Liver (tissue), 9 donors: ENCODE measurements around the gene TGFBI. TPM values are rescaled to one million over a fixed set of nuclear protein-coding genes. Genes with fewer than 3 reads are reported as not detected.

Source experiments
- DNase-seq: peaks from one replicate; pipeline ENCODE4 v3.0.0-alpha.2; 2017; ENCODE audit warnings: low spot score
- H3K27ac ChIP-seq, 2 donors: one replicate each; pipeline ENCODE4 v1.7.0; 2013; ENCODE audit warnings: inconsistent platforms in 2 of 2, low read length in 2 of 2, control low read depth in 1 of 2, low read depth in 1 of 2, mild to moderate bottlenecking in 1 of 2
- H3K27me3 ChIP-seq, 4 donors: one replicate each; pipeline versions ENCODE4 v1.6.1 to v1.7.0; 2013; ENCODE audit warnings: low read length in 3 of 4, inconsistent platforms in 1 of 4, mild to moderate bottlenecking in 1 of 4, moderate library complexity in 1 of 4; ENCODE audit not compliant: control insufficient read depth in 4 of 4, insufficient read depth in 4 of 4
- H3K36me3 ChIP-seq, 4 donors: one replicate each; pipeline versions ENCODE4 v1.6.1 to v1.7.0; 2013; ENCODE audit warnings: low read length in 3 of 4, mild to moderate bottlenecking in 3 of 4, low read depth in 1 of 4, moderate library complexity in 1 of 4; ENCODE audit not compliant: control insufficient read depth in 4 of 4, insufficient read depth in 3 of 4
- H3K4me1 ChIP-seq, 4 donors: one replicate each; pipeline versions ENCODE4 v1.6.1 to v1.7.0; 2013; ENCODE audit warnings: low read length in 3 of 4, mild to moderate bottlenecking in 3 of 4, moderate library complexity in 1 of 4; ENCODE audit not compliant: control insufficient read depth in 4 of 4, insufficient read depth in 4 of 4
- H3K4me3 ChIP-seq, 3 donors: one replicate each; pipeline versions ENCODE4 v1.6.1 to v1.7.0; 2013; ENCODE audit warnings: low read length in 3 of 3, control low read depth in 1 of 3, low read depth in 1 of 3, mild to moderate bottlenecking in 1 of 3
- H3K9ac ChIP-seq, 2 donors: one replicate each; pipeline ENCODE4 v1.7.0; 2013; ENCODE audit warnings: low read length in 2 of 2, mild to moderate bottlenecking in 2 of 2, moderate library complexity in 2 of 2, control low read depth in 1 of 2, low read depth in 1 of 2
- H3K9me3 ChIP-seq, 4 donors: one replicate each; pipeline versions ENCODE4 v1.6.1 to v1.7.0; 2013; ENCODE audit warnings: low read length in 3 of 4; ENCODE audit not compliant: control insufficient read depth in 4 of 4
- CTCF ChIP-seq: fragments of 150-350 bp; IDR thresholded peaks from 2 replicates; pipeline ENCODE4 v1.5.1; 2017; ENCODE audit warnings: improper control_type of control experiment, low read depth, low read length; ENCODE audit not compliant: missing input control
- EGR1 ChIP-seq, 2 donors: IDR thresholded peaks; 2 replicates each; pipeline ENCODE4 v1.6.1; 2016 to 2018; ENCODE audit warnings: antibody characterized with exemption in 2 of 2, low read depth in 2 of 2
- FOXA1 ChIP-seq: IDR thresholded peaks from 2 replicates; pipeline ENCODE4 v1.6.1; 2016; ENCODE audit warnings: antibody characterized with exemption
- FOXA2 ChIP-seq: IDR thresholded peaks from 2 replicates; pipeline ENCODE4 v1.6.1; 2016; ENCODE audit warnings: antibody characterized with exemption
- GABPA ChIP-seq, 2 donors: IDR thresholded peaks in 1 of 2; conservative IDR thresholded peaks in 1 of 2; 2 replicates each; pipeline ENCODE4 v1.6.1; 2016; ENCODE audit warnings: antibody characterized with exemption in 2 of 2, mild to moderate bottlenecking in 1 of 2, moderate library complexity in 1 of 2
- HNF4A ChIP-seq, 2 donors: conservative IDR thresholded peaks; 2 replicates each; pipeline ENCODE4 v1.6.1; 2016; ENCODE audit warnings: antibody characterized with exemption in 2 of 2, mild to moderate bottlenecking in 2 of 2
- HNF4G ChIP-seq: IDR thresholded peaks from 2 replicates; pipeline ENCODE4 v1.6.1; 2016; ENCODE audit warnings: antibody characterized with exemption
- JUND ChIP-seq, 2 donors: IDR thresholded peaks; 2 replicates each; pipeline ENCODE4 v1.6.1; 2016; ENCODE audit warnings: antibody characterized with exemption in 2 of 2
- MAX ChIP-seq: IDR thresholded peaks from 2 replicates; pipeline ENCODE4 v1.6.1; 2016; ENCODE audit warnings: antibody characterized with exemption
- NR2F2 ChIP-seq: IDR thresholded peaks from 2 replicates; pipeline ENCODE4 v1.6.1; 2016; ENCODE audit warnings: antibody characterized with exemption
- RAD21 ChIP-seq, 2 donors: IDR thresholded peaks; 2 replicates each; pipeline ENCODE4 v1.6.1; 2016; ENCODE audit warnings: antibody characterized with exemption in 2 of 2, mild to moderate bottlenecking in 2 of 2
- RXRA ChIP-seq, 2 donors: IDR thresholded peaks; 2 replicates each; pipeline ENCODE4 v1.6.1; 2017 to 2018; ENCODE audit warnings: antibody characterized with exemption in 2 of 2, mild to moderate bottlenecking in 1 of 2
- SP1 ChIP-seq: IDR thresholded peaks from 2 replicates; pipeline ENCODE4 v1.6.1; 2018; ENCODE audit warnings: antibody characterized with exemption, mild to moderate bottlenecking
- TAF1 ChIP-seq: conservative IDR thresholded peaks from 2 replicates; pipeline ENCODE4 v1.6.1; 2016; ENCODE audit warnings: antibody characterized with exemption, mild to moderate bottlenecking
- YY1 ChIP-seq: IDR thresholded peaks from 2 replicates; pipeline ENCODE4 v1.6.1; 2016; ENCODE audit warnings: antibody characterized with exemption, mild to moderate bottlenecking
- WGBS: extraction: QIAGEN DNeasy Blood & Tissue Kit; methylation state at CpG from one replicate; pipeline ENCODE4 v1.1.7; 2013; 5-methylcytosine and 5-hydroxymethylcytosine counted together
- polyA plus RNA-seq, 2 donors: library from polyadenylated mRNA; stranded (reverse) in 1 of 2; unstranded in 1 of 2; fragments of 200-250 nt in 1 of 2; fragments of >200 nt in 1 of 2; fragmentation: Nextera tagmentation in 1 of 2; extraction: Ambion mirVana in 1 of 2; gene quantifications; one replicate each; pipeline versions ENCODE4 v1.2.1 to v1.2.3, GENCODE V29; 2013 to 2015
- total RNA-seq, 2 donors: library from RNA; depleted of rRNA; stranded (reverse); fragments of >200 nt; gene quantifications; one replicate each; pipeline ENCODE4 v1.2.3, GENCODE V29; 2014
- TF ChIP-seq, protein P1 (sequence below): IDR thresholded peaks from 2 replicates; pipeline ENCODE4 v1.6.1; 2016; ENCODE audit warnings: antibody characterized with exemption
- TF ChIP-seq, protein P2 (sequence below): IDR thresholded peaks from 2 replicates; pipeline ENCODE4 v1.6.1; 2016; ENCODE audit warnings: antibody characterized with exemption
- TF ChIP-seq, protein P3 (sequence below): IDR thresholded peaks from 2 replicates; pipeline ENCODE4 v1.6.1; 2016; ENCODE audit warnings: antibody characterized with exemption, mild to moderate bottlenecking
- donor health status: healthy.
- donor health status: healthy.
- donor health status: healthy.
- donor health status: healthy.
- donor health status: healthy.

Gene TGFBI
- total and polyA plus RNA-seq, 4 donors = 33.7 to 144 (median 44.1) TPM

- Histone ChIP-seq H3K4me1 (peaks cover 27 to 68% (median 37%) of the 10 kb centered on the region in 4 donors), H3K9me3 (no peaks in the 10 kb centered on the region), H3K4me3 (no peak overlapping the region), H3K27ac (peak overlapping the region in 1 of 2 donors; percentile 94), H3K36me3 (peaks cover 0 to 23% (median 12%) of the 10 kb centered on the region in 4 donors), H3K27me3 (no peaks in the 10 kb centered on the region), H3K9ac (no peak overlapping the region)
- WGBS = 94% methylated on average over 5 of the region's 5 CpGs
- DNase-seq = no peak
- TF ChIP-seq HNF4A (conservative IDR thresholded peaks at IDR 0.05) (no peak), YY1 (no peak), RXRA (IDR thresholded peaks at IDR 0.05) (no peak), EGR1 (IDR thresholded peaks at IDR 0.05; ENCODE audit: low read depth in 2 of 2) (no peak), HNF4G (no peak)
These were observed 27.5 kb downstream of the TGFBI start for GRCh38 chr5:136056336-136056735.

DNA sequence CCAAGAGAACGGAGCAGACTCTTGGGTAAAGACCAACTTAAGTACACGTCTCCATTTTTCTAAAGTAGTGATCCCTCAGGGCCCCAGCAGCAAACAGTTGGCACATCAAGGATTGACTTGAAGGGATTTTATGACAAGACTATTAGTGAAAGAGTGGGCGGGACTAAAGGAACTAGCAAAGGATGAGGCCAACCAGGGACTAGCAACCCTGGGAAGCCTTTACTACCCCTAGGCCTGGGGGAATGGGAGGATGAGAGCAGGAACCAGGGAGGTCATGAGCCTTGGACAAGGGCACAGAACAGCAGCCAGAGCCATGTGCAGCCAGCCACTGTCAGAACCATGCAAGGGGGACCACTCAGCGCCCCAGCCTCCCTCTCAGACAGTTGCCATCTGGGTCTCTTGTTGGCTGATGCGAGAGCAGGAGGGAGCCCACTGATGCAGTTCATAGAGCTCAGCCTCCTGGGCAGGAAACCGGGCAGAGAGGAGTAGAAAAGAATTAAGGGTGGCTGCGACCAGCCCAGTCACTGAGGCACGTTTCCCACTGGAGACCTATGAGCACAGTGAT is 28.1 kb downstream of the TGFBI start:
- WGBS = 89% methylated on average over 8 of the region's 8 CpGs
- H3K9ac ChIP-seq = no peak overlapping the region
- no peaks in the 10 kb centered on the region for H3K27me3 ChIP-seq
- H3K27ac ChIP-seq = peak overlapping the region; percentile 93 to 94
- no peak overlapping the region for H3K4me3 ChIP-seq
- no peak for DNase-seq
- TF ChIP-seq, protein P1, sequence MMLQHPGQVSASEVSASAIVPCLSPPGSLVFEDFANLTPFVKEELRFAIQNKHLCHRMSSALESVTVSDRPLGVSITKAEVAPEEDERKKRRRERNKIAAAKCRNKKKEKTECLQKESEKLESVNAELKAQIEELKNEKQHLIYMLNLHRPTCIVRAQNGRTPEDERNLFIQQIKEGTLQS = no peak
- TF ChIP-seq FOXA1 (no peak), RXRA (IDR thresholded peaks at IDR 0.05) (no peak), NR2F2 (no peak), RAD21 (IDR thresholded peaks at IDR 0.05) (no peak), MAX (no peak), FOXA2 (no peak), TAF1 (no peak), JUND (IDR thresholded peaks at IDR 0.05) (no peak), SP1 (no peak), CTCF (no peak), HNF4A (conservative IDR thresholded peaks at IDR 0.05) (no peak), GABPA (IDR thresholded peaks at IDR 0.05 in 1 of 2, conservative IDR thresholded peaks at IDR 0.05 in 1 of 2) (no peak)
- TF ChIP-seq, protein P2, sequence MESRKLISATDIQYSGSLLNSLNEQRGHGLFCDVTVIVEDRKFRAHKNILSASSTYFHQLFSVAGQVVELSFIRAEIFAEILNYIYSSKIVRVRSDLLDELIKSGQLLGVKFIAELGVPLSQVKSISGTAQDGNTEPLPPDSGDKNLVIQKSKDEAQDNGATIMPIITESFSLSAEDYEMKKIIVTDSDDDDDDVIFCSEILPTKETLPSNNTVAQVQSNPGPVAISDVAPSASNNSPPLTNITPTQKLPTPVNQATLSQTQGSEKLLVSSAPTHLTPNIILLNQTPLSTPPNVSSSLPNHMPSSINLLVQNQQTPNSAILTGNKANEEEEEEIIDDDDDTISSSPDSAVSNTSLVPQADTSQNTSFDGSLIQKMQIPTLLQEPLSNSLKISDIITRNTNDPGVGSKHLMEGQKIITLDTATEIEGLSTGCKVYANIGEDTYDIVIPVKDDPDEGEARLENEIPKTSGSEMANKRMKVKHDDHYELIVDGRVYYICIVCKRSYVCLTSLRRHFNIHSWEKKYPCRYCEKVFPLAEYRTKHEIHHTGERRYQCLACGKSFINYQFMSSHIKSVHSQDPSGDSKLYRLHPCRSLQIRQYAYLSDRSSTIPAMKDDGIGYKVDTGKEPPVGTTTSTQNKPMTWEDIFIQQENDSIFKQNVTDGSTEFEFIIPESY = no peak
- TF ChIP-seq, protein P3, sequence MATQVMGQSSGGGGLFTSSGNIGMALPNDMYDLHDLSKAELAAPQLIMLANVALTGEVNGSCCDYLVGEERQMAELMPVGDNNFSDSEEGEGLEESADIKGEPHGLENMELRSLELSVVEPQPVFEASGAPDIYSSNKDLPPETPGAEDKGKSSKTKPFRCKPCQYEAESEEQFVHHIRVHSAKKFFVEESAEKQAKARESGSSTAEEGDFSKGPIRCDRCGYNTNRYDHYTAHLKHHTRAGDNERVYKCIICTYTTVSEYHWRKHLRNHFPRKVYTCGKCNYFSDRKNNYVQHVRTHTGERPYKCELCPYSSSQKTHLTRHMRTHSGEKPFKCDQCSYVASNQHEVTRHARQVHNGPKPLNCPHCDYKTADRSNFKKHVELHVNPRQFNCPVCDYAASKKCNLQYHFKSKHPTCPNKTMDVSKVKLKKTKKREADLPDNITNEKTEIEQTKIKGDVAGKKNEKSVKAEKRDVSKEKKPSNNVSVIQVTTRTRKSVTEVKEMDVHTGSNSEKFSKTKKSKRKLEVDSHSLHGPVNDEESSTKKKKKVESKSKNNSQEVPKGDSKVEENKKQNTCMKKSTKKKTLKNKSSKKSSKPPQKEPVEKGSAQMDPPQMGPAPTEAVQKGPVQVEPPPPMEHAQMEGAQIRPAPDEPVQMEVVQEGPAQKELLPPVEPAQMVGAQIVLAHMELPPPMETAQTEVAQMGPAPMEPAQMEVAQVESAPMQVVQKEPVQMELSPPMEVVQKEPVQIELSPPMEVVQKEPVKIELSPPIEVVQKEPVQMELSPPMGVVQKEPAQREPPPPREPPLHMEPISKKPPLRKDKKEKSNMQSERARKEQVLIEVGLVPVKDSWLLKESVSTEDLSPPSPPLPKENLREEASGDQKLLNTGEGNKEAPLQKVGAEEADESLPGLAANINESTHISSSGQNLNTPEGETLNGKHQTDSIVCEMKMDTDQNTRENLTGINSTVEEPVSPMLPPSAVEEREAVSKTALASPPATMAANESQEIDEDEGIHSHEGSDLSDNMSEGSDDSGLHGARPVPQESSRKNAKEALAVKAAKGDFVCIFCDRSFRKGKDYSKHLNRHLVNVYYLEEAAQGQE = no peak
- peaks cover 0 to 26% (median 13%) of the 10 kb centered on the region in 4 donors for H3K36me3 ChIP-seq
- no peaks in the 10 kb centered on the region for H3K9me3 ChIP-seq
- peaks cover 25 to 64% (median 35%) of the 10 kb centered on the region in 4 donors for H3K4me1 ChIP-seq
